Head of caudate nucleus (tissue), 42 donors: ENCODE data around the gene GDPD4.

Source experiments
- DNase-seq, 42 donors: peaks; one replicate each; pipeline versions ENCODE4 v3.0.0 to v3.0.0-alpha.2; 2020 to 2021; ENCODE audit warnings: mixed read lengths in 7 of 42
- intact Hi-C: fragments of 100-400 bp; cut with DNase I; formaldehyde crosslinking; loops from one replicate; pipeline ENCODE4 v1.15.0; 2022

The GDPD4 gene

GRCh38 chr11:77211040-77211451, 90.4 kb downstream of the GDPD4 start:
- intact Hi-C loops = no loop called here
- DNase-seq = no peak

GRCh38 chr11:77209663-77210062, 91.8 kb downstream of the GDPD4 start:
- no peak for DNase-seq
- intact Hi-C loops = no loop called here

GRCh38 chr11:77208535-77208934, 93.0 kb downstream of the GDPD4 start:
- peak in 1 of 42 donors; percentile 21 for DNase-seq
- intact Hi-C loops = no loop called here

- DNase-seq = peak in 3 of 42 donors; percentile 21 to 36 (median 29)
- intact Hi-C loops = no loop called here
Observed at GRCh38 chr11:77207618-77208313, 93.7 kb downstream of the GDPD4 start.

GRCh38 chr11:77207019-77207485, 94.4 kb downstream of the GDPD4 start:
- DNase-seq = peak in 4 of 42 donors; percentile 7 to 40 (median 38)
- intact Hi-C loops = no loop called here

- intact Hi-C loops = no loop called here
- peak in 3 of 42 donors; percentile 6 to 31 (median 7) for DNase-seq
Observed at GRCh38 chr11:77206264-77207018, 95.0 kb downstream of the GDPD4 start.

GRCh38 chr11:77205467-77206263, 95.8 kb downstream of the GDPD4 start:
- intact Hi-C loops = no loop called here
- DNase-seq = peak in 6 of 42 donors; percentile 3 to 43 (median 10)

GRCh38 chr11:77204754-77205466, 96.6 kb downstream of the GDPD4 start:
- DNase-seq = peak in 3 of 42 donors; percentile 3 to 5 (median 3)
- intact Hi-C loops = no loop called here

GRCh38 chr11:77203901-77204753, 97.4 kb downstream of the GDPD4 start:
- peak in 10 of 42 donors; percentile 3 to 43 (median 14) for DNase-seq
- intact Hi-C loops = no loop called here

- DNase-seq = peak in 9 of 42 donors; percentile 3 to 22 (median 7)
- intact Hi-C loops = no loop called here
Observed at GRCh38 chr11:77202941-77203900, 98.3 kb downstream of the GDPD4 start.

- DNase-seq = peak in 13 of 42 donors; percentile 1 to 33 (median 8)
- intact Hi-C loops = no loop called here
Observed at GRCh38 chr11:77201991-77202841, 99.3 kb downstream of the GDPD4 start.

- intact Hi-C loops = no loop called here
- peak in 8 of 42 donors; percentile 3 to 22 (median 8) for DNase-seq
Observed at GRCh38 chr11:77201370-77201769, 100.1 kb downstream of the GDPD4 start.

GRCh38 chr11:77200351-77201268, 100.9 kb downstream of the GDPD4 start:
- DNase-seq = peak in 7 of 42 donors; percentile 0 to 8 (median 3)
- intact Hi-C loops = no loop called here

GRCh38 chr11:77199137-77199745, 102.2 kb downstream of the GDPD4 start:
- intact Hi-C loops = loop anchor here (10.0 kb wide), 1 partner anchor 346 kb away; no protein-coding TSS in a partner anchor
- DNase-seq = peak in 10 of 42 donors; percentile 2 to 24 (median 6)
